GM21528 (cell line): ENCODE results near the gene MAT2A.
A peak's percentile ranks its signal among the peaks of the same experiment; 100 is the strongest.
"Not testable (repeated sequence)": the region's sequence is repeated elsewhere in the genome, so short reads cannot be mapped to it uniquely, and the experiment has no call there.

Experiments
- ATAC-seq: cut with Tn5 transposase; IDR thresholded peaks from one replicate; pipeline ENCODE4 v1.9.1; 2021; ENCODE audit warnings: mild to moderate bottlenecking, moderate library complexity; ENCODE audit not compliant: unreplicated experiment, low FRiP score

MAT2A gene

GRCh38 chr2:85577386-85578242 lies 38.6 kb downstream of the MAT2A start, which contains the start of gene VAMP8:
VAMP8 (plus strand) TSS chr2:85577586; CDS start chr2:85577647, 61 bp downstream.
- ATAC-seq: peak; percentile 63

GRCh38 chr2:85578243-85579180 lies 39.5 kb downstream of the MAT2A start:
- ATAC-seq: no peak

GRCh38 chr2:85579266-85579935 lies 40.4 kb downstream of the MAT2A start:
- ATAC-seq: no peak

GRCh38 chr2:85580206-85580605 lies 41.2 kb downstream of the MAT2A start:
- ATAC-seq: no peak

GRCh38 chr2:85582492-85582891 lies 43.5 kb downstream of the MAT2A start:
- no peak for ATAC-seq

- ATAC-seq: no peak
Measured at GRCh38 chr2:85583667-85584353, 44.8 kb downstream of the MAT2A start.

- ATAC-seq: no peak
Measured at GRCh38 chr2:85584354-85584856, 45.4 kb downstream of the MAT2A start, which contains the start of gene VAMP5. VAMP5 (plus strand) TSS chr2:85584431; CDS start chr2:85584491, 60 bp downstream.

GRCh38 chr2:85584857-85585780 lies 46.2 kb downstream of the MAT2A start:
- ATAC-seq: no peak

- no peak for ATAC-seq
Measured at GRCh38 chr2:85585781-85586105, 46.8 kb downstream of the MAT2A start.

GRCh38 chr2:85588236-85588635 lies 49.3 kb downstream of the MAT2A start:
- no peak for ATAC-seq

GRCh38 chr2:85588645-85589044 lies 49.7 kb downstream of the MAT2A start:
- ATAC-seq: no peak

- no peak for ATAC-seq
Measured at GRCh38 chr2:85589181-85589580, 50.2 kb downstream of the MAT2A start.

GRCh38 chr2:85589982-85590791 lies 51.2 kb downstream of the MAT2A start:
- no peak for ATAC-seq

GRCh38 chr2:85590950-85591349 lies 52.0 kb downstream of the MAT2A start:
- no peak for ATAC-seq

GRCh38 chr2:85591563-85591962 lies 52.6 kb downstream of the MAT2A start:
- no peak for ATAC-seq

- ATAC-seq: not testable (repeated sequence)
Measured at GRCh38 chr2:85592299-85592698, 53.3 kb downstream of the MAT2A start.

GRCh38 chr2:85593023-85593422 lies 54.1 kb downstream of the MAT2A start:
- ATAC-seq: no peak
